ENCODE measurements around the gene MDM2. TPM values are rescaled to one million over a fixed set of nuclear protein-coding genes. Genes with fewer than 3 reads are reported as not detected.

MDM2 gene
- total RNA-seq, 2 donors from 2014 or later: 36.1 to 95.6 TPM

DNA sequence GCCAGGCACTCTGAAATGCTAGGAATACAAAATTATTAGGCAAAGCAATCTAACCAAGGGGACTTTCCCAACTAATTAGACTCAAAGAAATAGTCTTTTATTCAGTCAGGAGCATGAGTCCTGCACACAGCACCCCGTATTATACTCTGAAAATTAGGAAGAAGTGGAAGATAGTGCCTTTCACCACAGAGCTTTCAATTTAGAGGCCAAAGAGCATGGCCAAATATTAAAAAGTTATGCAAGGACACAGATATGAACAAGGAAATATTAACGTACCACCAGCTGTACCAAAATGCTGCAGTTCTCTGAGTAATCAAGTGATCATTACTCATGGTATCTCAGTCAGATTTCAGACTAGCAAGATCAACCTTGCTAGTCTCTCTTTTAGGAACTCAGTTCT, 22.6 kb upstream of the MDM2 start:
- H3K36me3 ChIP-seq: no peaks in the 10 kb centered on the region
- no peaks in the 10 kb centered on the region for H3K9me3 ChIP-seq
- peaks cover 3% of the 10 kb centered on the region for H3K4me1 ChIP-seq (replicated peaks)
- 74% methylated on average over 2 of the region's 2 CpGs for WGBS
- no peak overlapping the region for H3K27ac ChIP-seq
- no peak for DNase-seq (ENCODE audit: low spot score)
- intact Hi-C loops (cut with DNase I): no loop called here
- no peak overlapping the region for H3K4me3 ChIP-seq
- TF ChIP-seq POLR2AphosphoS5 (IDR thresholded peaks at IDR 0.05) (no peak), POLR2A (IDR thresholded peaks at IDR 0.05) (no peak)
- TF ChIP-seq, protein P1, sequence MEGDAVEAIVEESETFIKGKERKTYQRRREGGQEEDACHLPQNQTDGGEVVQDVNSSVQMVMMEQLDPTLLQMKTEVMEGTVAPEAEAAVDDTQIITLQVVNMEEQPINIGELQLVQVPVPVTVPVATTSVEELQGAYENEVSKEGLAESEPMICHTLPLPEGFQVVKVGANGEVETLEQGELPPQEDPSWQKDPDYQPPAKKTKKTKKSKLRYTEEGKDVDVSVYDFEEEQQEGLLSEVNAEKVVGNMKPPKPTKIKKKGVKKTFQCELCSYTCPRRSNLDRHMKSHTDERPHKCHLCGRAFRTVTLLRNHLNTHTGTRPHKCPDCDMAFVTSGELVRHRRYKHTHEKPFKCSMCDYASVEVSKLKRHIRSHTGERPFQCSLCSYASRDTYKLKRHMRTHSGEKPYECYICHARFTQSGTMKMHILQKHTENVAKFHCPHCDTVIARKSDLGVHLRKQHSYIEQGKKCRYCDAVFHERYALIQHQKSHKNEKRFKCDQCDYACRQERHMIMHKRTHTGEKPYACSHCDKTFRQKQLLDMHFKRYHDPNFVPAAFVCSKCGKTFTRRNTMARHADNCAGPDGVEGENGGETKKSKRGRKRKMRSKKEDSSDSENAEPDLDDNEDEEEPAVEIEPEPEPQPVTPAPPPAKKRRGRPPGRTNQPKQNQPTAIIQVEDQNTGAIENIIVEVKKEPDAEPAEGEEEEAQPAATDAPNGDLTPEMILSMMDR (IDR thresholded peaks at IDR 0.05): no peak
- no peaks in the 10 kb centered on the region for H3K27me3 ChIP-seq (replicated peaks; ENCODE audit: insufficient read depth)

DNA sequence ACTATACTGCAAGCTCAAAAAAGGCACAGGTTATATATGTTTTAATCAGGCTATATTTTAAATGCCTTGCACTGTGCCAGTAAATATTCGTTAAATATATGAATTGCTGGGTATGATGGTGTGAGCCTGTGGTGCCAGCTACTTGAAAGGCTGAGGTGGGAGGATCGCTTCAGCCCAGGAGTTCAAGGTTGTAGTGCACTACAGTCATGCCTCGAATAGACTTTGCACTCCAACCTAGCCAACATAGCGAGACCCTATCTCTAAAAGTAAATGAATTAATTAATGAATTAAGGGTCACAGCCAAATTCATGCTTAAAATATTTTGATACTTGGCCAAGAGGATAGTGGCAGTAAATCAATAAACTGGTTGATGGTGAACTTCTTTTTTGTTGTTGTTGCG, 22.2 kb upstream of the MDM2 start:
- H3K4me1 ChIP-seq (replicated peaks): peaks cover 3% of the 10 kb centered on the region
- no peaks in the 10 kb centered on the region for H3K27me3 ChIP-seq (replicated peaks; ENCODE audit: insufficient read depth)
- no peak overlapping the region for H3K27ac ChIP-seq
- no peak for TF ChIP-seq POLR2AphosphoS5 (IDR thresholded peaks at IDR 0.05)
- TF ChIP-seq, protein P1 (IDR thresholded peaks at IDR 0.05): no peak
- H3K9me3 ChIP-seq: no peaks in the 10 kb centered on the region
- H3K4me3 ChIP-seq: no peak overlapping the region
- 92% methylated on average over 5 of the region's 5 CpGs for WGBS
- DNase-seq (ENCODE audit: low spot score): no peak
- intact Hi-C loops (cut with DNase I): no loop called here
- no peaks in the 10 kb centered on the region for H3K36me3 ChIP-seq

DNA sequence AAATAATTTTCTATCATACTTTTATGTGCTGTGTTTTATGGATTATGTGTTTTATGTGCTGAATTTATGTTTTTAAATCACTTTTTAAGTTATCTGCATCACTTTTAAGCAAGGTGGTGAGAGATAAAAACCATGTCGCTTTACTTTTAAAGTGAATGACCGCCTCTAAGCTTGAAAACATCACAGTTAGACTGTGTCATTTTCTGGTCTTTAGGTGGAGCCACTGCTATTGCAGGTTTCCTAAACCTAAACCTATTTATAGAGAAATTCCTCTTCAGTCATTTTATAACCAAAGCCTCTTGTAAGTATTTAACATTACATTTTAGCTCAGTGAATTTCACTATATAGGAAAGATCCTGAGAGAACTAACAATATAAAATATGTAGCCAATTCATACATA, 21.0 kb upstream of the MDM2 start:
- H3K36me3 ChIP-seq: no peaks in the 10 kb centered on the region
- no peak for TF ChIP-seq POLR2AphosphoS5 (IDR thresholded peaks at IDR 0.05)
- TF ChIP-seq, protein P1 (IDR thresholded peaks at IDR 0.05): peak in 1 of 4 experiments; percentile 26
- H3K4me1 ChIP-seq (replicated peaks): peaks cover 3% of the 10 kb centered on the region
- WGBS: 75% methylated on average over 2 of the region's 2 CpGs
- H3K9me3 ChIP-seq: no peaks in the 10 kb centered on the region
- no peak for DNase-seq (ENCODE audit: low spot score)
- H3K27me3 ChIP-seq (replicated peaks; ENCODE audit: insufficient read depth): no peaks in the 10 kb centered on the region
- intact Hi-C loops (cut with DNase I): no loop called here
- peak overlapping the region; percentile 45 to 60 for H3K27ac ChIP-seq
- no peak overlapping the region for H3K4me3 ChIP-seq

DNA sequence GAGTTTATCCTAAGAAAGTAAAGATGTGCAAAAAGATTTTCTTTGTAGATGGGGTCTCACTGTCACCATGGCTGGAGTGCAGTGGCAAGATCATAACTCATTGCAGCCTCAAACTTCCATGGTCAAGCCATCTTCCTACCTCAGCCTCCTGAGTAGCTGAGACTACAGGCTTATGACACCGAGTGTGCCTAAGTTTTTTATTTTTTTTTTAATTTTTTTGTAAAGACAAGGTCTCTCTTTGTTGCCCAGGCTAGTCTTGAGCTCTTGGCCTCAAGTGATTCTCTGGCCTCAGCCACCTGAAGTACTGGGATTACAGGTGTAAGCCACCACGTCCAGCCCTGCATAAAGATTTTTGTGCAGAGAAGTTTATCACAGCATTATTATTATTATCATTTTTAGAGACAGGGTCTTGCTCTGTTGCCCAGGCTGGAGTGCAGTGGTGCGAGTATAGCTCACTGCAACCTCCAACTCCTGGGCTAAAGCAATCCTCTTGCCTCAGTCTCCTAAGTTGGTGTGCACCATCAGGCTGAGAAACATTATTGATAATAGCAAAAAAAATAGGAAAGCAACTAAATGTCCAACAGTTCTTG, 19.3 kb upstream of the MDM2 start:
- Histone ChIP-seq H3K27ac (no peak overlapping the region), H3K4me3 (no peak overlapping the region), H3K4me1 (replicated peaks) (peaks cover 3% of the 10 kb centered on the region), H3K36me3 (no peaks in the 10 kb centered on the region), H3K9me3 (no peaks in the 10 kb centered on the region), H3K27me3 (replicated peaks; ENCODE audit: insufficient read depth) (no peaks in the 10 kb centered on the region)
- intact Hi-C loops (cut with DNase I): no loop called here
- no peak for TF ChIP-seq POLR2AphosphoS5 (IDR thresholded peaks at IDR 0.05)
- TF ChIP-seq, protein P1 (IDR thresholded peaks at IDR 0.05): no peak
- TF ChIP-seq POLR2A (IDR thresholded peaks at IDR 0.05): no peak
- no peak for DNase-seq (ENCODE audit: low spot score)
- WGBS: 97% methylated on average over 3 of the region's 3 CpGs

DNA sequence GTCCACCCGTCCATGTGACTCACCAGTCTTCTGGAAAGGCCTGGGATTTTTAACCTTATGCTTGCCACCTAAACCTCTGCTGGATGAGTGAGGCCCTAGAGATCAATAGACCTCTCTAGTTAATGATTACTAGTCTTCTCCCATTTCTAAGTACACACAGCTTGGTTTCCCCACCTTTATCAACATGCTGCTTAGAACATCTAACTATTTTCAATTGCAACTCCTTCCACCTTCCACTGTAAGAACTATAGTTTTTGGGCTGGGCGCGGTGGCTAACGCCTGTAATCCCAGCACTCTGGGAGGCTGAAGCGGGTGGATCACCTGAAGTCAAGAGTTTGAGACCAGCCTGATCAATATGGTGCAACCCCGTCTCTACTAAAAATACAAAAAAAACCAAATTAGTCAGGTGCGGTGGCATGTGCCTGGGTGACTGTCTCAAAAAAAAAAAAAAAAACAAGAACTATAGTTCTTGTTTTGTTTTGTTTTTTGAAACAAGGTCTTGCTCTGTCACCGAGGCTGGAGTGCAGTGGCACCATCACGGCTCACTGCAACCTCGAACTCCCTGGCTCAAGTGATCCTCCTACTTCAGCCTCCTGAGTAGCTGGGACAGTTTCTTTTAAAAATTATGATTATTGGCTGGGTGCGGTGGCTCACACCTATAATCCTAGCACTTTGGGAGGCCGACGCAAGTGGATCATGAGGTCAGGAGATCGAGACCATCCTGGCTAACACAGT, 18.7 kb upstream of the MDM2 start:
- peaks cover 3% of the 10 kb centered on the region for H3K4me1 ChIP-seq (replicated peaks)

More for the DNA sequence above, 18.7 kb upstream of the MDM2 start:
- H3K9me3 ChIP-seq: no peaks in the 10 kb centered on the region
- no peak overlapping the region for H3K4me3 ChIP-seq
- DNase-seq (ENCODE audit: low spot score): no peak
- H3K27me3 ChIP-seq (replicated peaks; ENCODE audit: insufficient read depth): no peaks in the 10 kb centered on the region
- intact Hi-C loops (cut with DNase I): no loop called here
- WGBS: 96% methylated on average over 14 of the region's 14 CpGs
- H3K27ac ChIP-seq: no peak overlapping the region
- no peaks in the 10 kb centered on the region for H3K36me3 ChIP-seq
- TF ChIP-seq POLR2AphosphoS5 (IDR thresholded peaks at IDR 0.05) (no peak), POLR2A (IDR thresholded peaks at IDR 0.05) (no peak)
- TF ChIP-seq, protein P1 (IDR thresholded peaks at IDR 0.05): no peak
